Astrocyte of the spinal cord (primary cell): ENCODE results near the gene HEYL.

Experiments
- DNase-seq: peaks from one replicate; pipeline ENCODE4 v3.0.0; 2011; ENCODE audit warnings: low read depth, low spot score
- H3K4me3 ChIP-seq: 2 replicates; pipeline ENCODE4 v1.5.1; 2011; ENCODE audit warnings: low read depth, mild to moderate bottlenecking, low read length, moderate library complexity
- CTCF ChIP-seq: IDR thresholded peaks from 2 replicates; pipeline ENCODE4 v1.5.1; 2012; ENCODE audit warnings: low read depth, mild to moderate bottlenecking, low read length, inconsistent platforms
- in situ Hi-C: cut with HindIII; loops from 2 replicates; pipeline ENCODE4 v1.10.0; 2017; ENCODE audit warnings: low sequenced_read_pairs

HEYL gene

GRCh38 chr1:39653546-39654031 is 14.1 kb upstream of the HEYL start:
- DNase-seq = peak; percentile 80
- peak; percentile 91 for TF ChIP-seq CTCF
- H3K4me3 ChIP-seq = no peak overlapping the region
- in situ Hi-C loops = no loop called here

GRCh38 chr1:39652554-39652953 is 13.1 kb upstream of the HEYL start:
- in situ Hi-C loops = no loop called here
- no peak overlapping the region for H3K4me3 ChIP-seq
- no peak for DNase-seq
- no peak for TF ChIP-seq CTCF

- no peak for TF ChIP-seq CTCF
- no peak for DNase-seq
- H3K4me3 ChIP-seq = no peak overlapping the region
- in situ Hi-C loops = no loop called here
Measured at GRCh38 chr1:39652105-39652504, 12.7 kb upstream of the HEYL start.

GRCh38 chr1:39650431-39650830 is 11.0 kb upstream of the HEYL start:
- no peak for DNase-seq
- in situ Hi-C loops = no loop called here
- H3K4me3 ChIP-seq = no peak overlapping the region
- TF ChIP-seq CTCF = no peak

- in situ Hi-C loops = no loop called here
- no peak for TF ChIP-seq CTCF
- no peak overlapping the region for H3K4me3 ChIP-seq
- no peak for DNase-seq
Measured at GRCh38 chr1:39649636-39650185, 10.3 kb upstream of the HEYL start.

- TF ChIP-seq CTCF = no peak
- H3K4me3 ChIP-seq = no peak overlapping the region
- in situ Hi-C loops = no loop called here
- no peak for DNase-seq
Measured at GRCh38 chr1:39648496-39648895, 9.1 kb upstream of the HEYL start.
